Right hindlimb (tissue), 1 donor: ENCODE results near the gene MYBPC3.
"Not testable (repeated sequence)": the region's sequence is repeated elsewhere in the genome, so short reads cannot be mapped to it uniquely, and the experiment has no call there.

Source experiments
- DNase-seq: peaks from one replicate; pipeline ENCODE4 v3.0.0-alpha.2; 2018

The MYBPC3 gene

GRCh38 chr11:47336595-47336994 lies 15.9 kb downstream of the MYBPC3 start:
- peak; percentile 11 for DNase-seq

- no peak for DNase-seq
These were observed 16.8 kb downstream of the MYBPC3 start for GRCh38 chr11:47335733-47336132.

GRCh38 chr11:47334699-47335411 lies 17.6 kb downstream of the MYBPC3 start:
- not testable (repeated sequence) for DNase-seq

GRCh38 chr11:47333886-47334443 lies 18.5 kb downstream of the MYBPC3 start:
- DNase-seq = no peak

GRCh38 chr11:47333526-47333845 lies 19.0 kb downstream of the MYBPC3 start:
- DNase-seq = peak; percentile 9

- DNase-seq = no peak
These were observed 19.5 kb downstream of the MYBPC3 start for GRCh38 chr11:47332791-47333525.

GRCh38 chr11:47332303-47332711 lies 20.2 kb downstream of the MYBPC3 start:
- no peak for DNase-seq

GRCh38 chr11:47331454-47332302 lies 20.8 kb downstream of the MYBPC3 start:
- DNase-seq = no peak

GRCh38 chr11:47329987-47330931 lies 22.2 kb downstream of the MYBPC3 start:
- no peak for DNase-seq

GRCh38 chr11:47329431-47329986 lies 23.0 kb downstream of the MYBPC3 start:
- no peak for DNase-seq

- DNase-seq = no peak
These were observed 23.8 kb downstream of the MYBPC3 start for GRCh38 chr11:47328449-47329390.

- DNase-seq = no peak
These were observed 24.6 kb downstream of the MYBPC3 start for GRCh38 chr11:47327949-47328348.

- DNase-seq = no peak
These were observed 25.5 kb downstream of the MYBPC3 start for GRCh38 chr11:47327025-47327424.

GRCh38 chr11:47326198-47326597 lies 26.3 kb downstream of the MYBPC3 start:
- no peak for DNase-seq

GRCh38 chr11:47325271-47326041 lies 27.0 kb downstream of the MYBPC3 start:
- DNase-seq = no peak

GRCh38 chr11:47324520-47324919 lies 28.0 kb downstream of the MYBPC3 start:
- DNase-seq = no peak

- no peak for DNase-seq
These were observed 34.3 kb downstream of the MYBPC3 start for GRCh38 chr11:47318166-47318565.

GRCh38 chr11:47317064-47317828 lies 35.3 kb downstream of the MYBPC3 start:
- DNase-seq = no peak

GRCh38 chr11:47316501-47316900 lies 36.0 kb downstream of the MYBPC3 start:
- DNase-seq = not testable (repeated sequence)
